IPS-15b (cell line): Measurements from ENCODE around the gene XRRA1.
"Not testable (repeated sequence)": the region's sequence is repeated elsewhere in the genome, so short reads cannot be mapped to it uniquely, and the experiment has no call there.

Experiments
- H3K27me3 ChIP-seq: one replicate; pipeline ENCODE4 v1.6.1; 2013; ENCODE audit warnings: low read length; ENCODE audit not compliant: control insufficient read depth, insufficient read depth
- H3K36me3 ChIP-seq: one replicate; pipeline ENCODE4 v1.6.1; 2013; ENCODE audit warnings: low read length; ENCODE audit not compliant: control insufficient read depth, insufficient read depth
- H3K4me1 ChIP-seq: one replicate; pipeline ENCODE4 v1.6.1; 2013; ENCODE audit warnings: mild to moderate bottlenecking, low read length; ENCODE audit not compliant: control insufficient read depth, insufficient read depth
- H3K4me3 ChIP-seq: one replicate; pipeline ENCODE4 v1.5.1; 2013; ENCODE audit warnings: low read depth, low read length
- H3K9ac ChIP-seq: one replicate; pipeline ENCODE4 v1.6.1; 2013; ENCODE audit warnings: low read depth, mild to moderate bottlenecking, low read length
- H3K9me3 ChIP-seq: one replicate; pipeline ENCODE4 v1.6.1; 2013; ENCODE audit warnings: mild to moderate bottlenecking, low read length; ENCODE audit not compliant: control insufficient read depth, insufficient read depth

XRRA1 gene, protein sequence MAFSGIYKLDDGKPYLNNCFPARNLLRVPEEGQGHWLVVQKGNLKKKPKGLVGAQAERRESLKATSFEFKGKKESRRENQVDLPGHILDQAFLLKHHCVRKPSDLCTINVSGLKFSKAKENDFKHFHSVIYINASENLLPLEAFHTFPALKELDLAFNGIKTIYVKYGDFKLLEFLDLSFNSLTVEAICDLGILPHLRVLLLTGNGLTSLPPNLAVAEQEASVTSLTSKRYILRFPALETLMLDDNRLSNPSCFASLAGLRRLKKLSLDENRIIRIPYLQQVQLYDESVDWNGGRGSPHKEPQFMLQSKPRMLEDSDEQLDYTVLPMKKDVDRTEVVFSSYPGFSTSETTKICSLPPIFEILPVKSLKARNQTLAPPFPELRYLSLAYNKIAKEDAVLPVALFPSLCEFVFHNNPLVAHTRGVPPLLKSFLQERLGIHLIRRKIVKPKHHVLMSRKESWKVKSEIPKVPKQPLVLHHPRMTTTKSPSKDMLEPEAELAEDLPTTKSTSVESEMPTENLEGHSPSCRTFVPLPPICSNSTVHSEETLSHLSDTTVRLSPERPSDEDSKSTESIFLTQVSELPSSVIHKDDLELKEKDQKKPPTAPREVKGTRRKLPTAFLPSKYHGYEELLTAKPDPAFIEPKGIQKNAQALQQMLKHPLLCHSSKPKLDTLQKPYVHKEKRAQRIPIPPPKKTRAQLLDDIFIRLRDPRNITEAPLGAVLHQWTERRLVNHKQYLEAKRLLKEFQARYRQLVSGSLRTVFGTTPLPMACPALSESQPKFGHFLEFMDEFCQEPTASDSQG

DNA sequence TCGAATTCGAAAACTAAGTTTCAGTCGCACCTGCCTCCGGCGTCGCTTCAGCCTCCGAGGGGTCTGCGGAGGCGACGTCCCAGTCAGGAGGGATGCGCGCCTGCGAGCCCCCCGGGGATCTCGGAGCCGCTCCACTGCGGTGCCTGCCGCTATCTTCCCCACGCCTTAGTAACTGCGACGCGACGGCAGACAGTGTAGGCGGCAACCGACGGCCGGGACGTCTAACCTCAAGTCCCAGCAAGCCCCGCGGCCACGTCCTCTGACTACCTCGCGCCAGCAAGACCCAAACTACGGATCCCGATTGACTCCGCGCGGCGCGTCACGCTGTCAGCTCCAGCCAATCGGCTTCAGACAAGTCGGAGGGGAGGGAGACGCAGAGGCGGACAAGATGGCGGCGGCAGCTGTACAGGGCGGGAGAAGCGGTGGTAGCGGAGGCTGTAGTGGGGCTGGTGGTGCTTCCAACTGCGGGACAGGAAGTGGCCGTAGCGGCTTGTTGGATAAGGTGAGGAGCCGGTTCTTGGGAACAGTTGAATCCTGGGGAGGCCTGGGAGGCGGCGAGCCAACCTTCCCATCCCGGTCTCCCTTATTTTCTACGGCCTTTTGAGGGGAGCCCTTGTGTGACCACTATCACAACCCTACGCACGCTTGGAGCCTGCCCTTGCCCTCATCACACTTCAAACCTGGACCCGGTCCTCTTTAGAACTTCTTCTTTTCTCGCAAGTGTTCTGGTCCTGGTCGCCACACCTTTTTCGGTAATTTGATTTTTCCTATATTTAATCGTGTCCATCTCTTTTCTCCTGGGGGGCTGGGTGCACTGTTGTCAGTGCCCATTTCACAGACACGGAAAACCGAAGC is at the start of gene XRRA1, which contains the start of gene SPCS2:
Gene XRRA1, minus strand, starts transcription at position 194 of the 855 bp plus-strand sequence. CDS start 8,213 bp downstream, outside the sequence.
Gene SPCS2, plus strand, starts transcription at position 369 of the 855 bp plus-strand sequence. Its CDS starts 20 bp downstream, at position 389.
- no peaks in the 10 kb centered on the region for H3K27me3 ChIP-seq
- peak within 1 kb of the TSS; percentile 71 for H3K4me3 ChIP-seq
- H3K9ac ChIP-seq = peak within 1 kb of the TSS; percentile 96
- H3K9me3 ChIP-seq = no peaks in the 10 kb centered on the region
- H3K36me3 ChIP-seq = no peaks in the 10 kb centered on the region
- H3K4me1 ChIP-seq = no peaks in the 10 kb centered on the region

DNA sequence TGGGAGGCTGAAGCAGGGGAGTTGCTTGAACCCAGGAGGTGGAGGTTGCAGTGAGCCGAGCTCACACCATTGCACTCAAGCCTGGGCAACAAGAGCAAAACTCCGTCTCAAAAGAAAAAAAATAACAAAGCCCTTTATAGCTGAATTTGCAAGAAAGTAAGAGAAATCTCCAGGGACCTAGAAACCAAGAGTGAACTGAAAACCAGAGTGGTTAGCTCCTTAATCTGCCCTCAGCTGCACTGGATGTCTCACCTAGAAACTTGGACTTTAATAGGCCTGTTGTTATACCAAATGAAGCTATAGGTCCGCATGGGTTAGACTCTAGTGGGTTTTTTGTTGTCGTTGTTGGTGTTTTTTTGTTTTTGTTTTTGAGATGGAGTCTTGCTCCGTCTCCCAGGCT is 44.0 kb upstream of the XRRA1 start:
- H3K4me3 ChIP-seq = no peak overlapping the region
- H3K4me1 ChIP-seq = peaks cover 5% of the 10 kb centered on the region
- H3K36me3 ChIP-seq = peaks cover 8% of the 10 kb centered on the region

DNA sequence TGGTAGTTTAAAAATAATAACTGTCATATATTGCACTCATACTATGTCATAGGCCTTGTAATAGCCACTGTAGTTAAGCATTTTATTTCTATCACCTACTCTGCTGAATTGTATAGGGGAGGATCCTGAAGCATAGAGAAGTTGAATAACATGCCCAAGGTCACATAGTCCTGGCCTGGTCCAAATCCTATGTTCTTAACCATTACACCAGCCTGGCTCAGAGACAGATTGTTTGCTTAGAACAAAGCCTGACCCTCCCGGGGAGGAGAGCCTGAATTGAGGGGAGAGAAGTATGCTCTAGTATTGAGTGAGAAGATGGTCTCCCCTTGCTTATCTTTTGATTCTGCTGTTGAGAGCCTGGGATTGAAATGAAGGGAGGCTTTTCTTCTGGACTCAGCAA is 42.0 kb upstream of the XRRA1 start:
- Histone ChIP-seq H3K27me3 (no peaks in the 10 kb centered on the region), H3K36me3 (peaks cover 8% of the 10 kb centered on the region), H3K9me3 (no peaks in the 10 kb centered on the region), H3K9ac (no peak overlapping the region), H3K4me1 (peaks cover 5% of the 10 kb centered on the region), H3K4me3 (no peak overlapping the region)

More for the DNA sequence above, 44.0 kb upstream of the XRRA1 start:
- H3K27me3 ChIP-seq = no peaks in the 10 kb centered on the region
- H3K9ac ChIP-seq = no peak overlapping the region
- H3K9me3 ChIP-seq = no peaks in the 10 kb centered on the region

DNA sequence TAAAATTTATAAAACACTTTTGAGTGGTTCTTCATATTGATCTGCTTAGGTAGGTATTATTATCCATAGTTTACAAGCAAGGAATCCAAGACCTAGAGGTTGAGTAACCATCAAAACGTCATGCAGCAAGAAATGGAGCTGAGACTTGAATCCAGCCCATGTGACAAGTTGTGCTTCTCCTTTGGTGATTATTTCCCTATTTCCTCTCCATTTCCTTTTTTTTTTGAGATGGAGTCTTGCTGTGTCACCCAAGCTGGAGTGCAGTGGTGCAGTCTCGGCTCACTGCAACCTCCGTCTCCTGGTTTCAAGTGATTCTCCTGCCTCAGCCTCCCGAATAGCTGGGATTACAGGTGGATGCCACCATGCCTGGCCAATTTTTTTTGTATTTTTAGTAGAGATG is 41.3 kb upstream of the XRRA1 start:
- H3K4me3 ChIP-seq, H3K9me3 ChIP-seq, H3K27me3 ChIP-seq, H3K36me3 ChIP-seq, H3K9ac ChIP-seq, H3K4me1 ChIP-seq: not testable (repeated sequence)

DNA sequence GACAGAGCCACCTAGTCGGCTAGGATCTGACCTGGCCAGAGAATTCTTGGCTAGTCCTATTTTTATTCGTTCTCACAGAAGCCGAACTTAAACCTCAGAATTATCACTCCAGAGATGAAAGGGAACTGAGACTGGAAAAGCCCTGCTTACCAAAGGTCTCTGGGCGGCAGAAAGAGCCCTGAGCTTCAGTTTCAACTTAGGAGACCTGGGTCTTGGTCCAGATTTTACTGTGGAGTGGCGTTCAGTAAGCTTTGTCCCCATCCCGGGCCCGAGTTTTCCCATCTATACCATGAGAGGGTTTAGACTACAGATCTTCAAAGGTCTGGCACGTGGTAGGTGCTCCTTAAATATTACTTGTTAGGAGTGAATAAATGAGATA is 40.4 kb upstream of the XRRA1 start:
- peak overlapping the region; percentile 94 for H3K4me3 ChIP-seq
- H3K4me1 ChIP-seq = peaks cover 5% of the 10 kb centered on the region
- H3K9ac ChIP-seq = peak overlapping the region; percentile 85
- H3K36me3 ChIP-seq = no peaks in the 10 kb centered on the region
- no peaks in the 10 kb centered on the region for H3K27me3 ChIP-seq
- no peaks in the 10 kb centered on the region for H3K9me3 ChIP-seq

DNA sequence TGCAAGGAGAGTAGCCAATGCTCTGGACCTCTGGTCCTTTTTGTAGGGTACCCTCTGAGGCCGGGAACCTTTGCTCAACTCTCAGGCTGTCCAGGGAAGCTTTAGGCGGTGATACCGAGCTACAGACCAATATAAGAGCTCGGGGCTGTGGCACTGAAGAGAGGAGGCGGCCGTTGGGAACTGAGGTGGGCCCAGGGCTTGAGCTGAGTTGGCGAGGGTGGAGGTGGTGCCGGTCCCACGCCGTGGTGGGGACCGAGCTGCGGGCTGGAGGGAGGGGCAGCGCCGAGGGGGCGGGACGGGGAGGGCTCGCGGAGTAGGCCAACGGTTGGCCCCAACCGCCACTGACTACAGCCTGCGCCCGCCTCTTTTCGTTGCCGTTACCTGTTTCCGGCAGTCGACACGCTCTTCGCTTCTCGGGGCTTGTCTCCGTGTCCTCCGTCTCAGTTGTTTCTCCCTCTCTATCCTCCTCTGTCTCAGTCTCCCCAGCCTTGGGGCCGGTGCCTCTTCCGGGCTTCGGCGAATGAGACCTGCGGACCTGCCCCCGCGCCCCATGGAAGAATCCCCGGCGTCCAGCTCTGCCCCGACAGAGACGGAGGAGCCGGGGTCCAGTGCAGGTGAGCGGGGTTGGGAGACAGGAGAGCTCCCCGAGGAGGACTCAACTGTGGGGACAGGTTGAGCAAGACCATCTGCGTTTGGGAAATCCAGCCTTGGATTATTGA is 39.8 kb upstream of the XRRA1 start, which contains the start of gene NEU3:
Gene NEU3, plus strand, starts transcription at position 393 of the 719 bp plus-strand sequence. Its CDS starts 128 bp downstream, at position 521.
- H3K9me3 ChIP-seq = no peaks in the 10 kb centered on the region
- peaks cover 5% of the 10 kb centered on the region for H3K4me1 ChIP-seq
- H3K9ac ChIP-seq = peak within 1 kb of the TSS; percentile 85
- no peaks in the 10 kb centered on the region for H3K36me3 ChIP-seq
- no peaks in the 10 kb centered on the region for H3K27me3 ChIP-seq
- peak within 1 kb of the TSS; percentile 94 for H3K4me3 ChIP-seq

DNA sequence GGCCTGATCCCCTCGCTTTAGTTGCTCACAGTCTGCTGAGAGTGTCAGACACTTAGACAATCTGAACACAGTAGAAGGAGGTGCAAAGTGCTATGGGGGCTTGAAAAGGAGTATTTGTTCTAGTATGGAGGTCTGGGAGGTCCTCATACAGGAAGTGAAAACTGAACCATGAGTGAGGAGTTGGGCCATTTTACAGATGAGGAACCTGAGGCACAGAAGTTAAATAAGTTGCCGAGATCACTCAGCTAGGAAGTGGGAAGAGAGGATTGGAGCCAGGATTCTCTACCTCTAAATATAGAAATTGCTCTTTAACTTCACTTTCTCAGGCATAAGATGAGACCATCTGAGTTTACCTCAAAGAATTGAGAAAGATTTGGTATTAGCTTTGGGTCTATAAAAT is 35.8 kb upstream of the XRRA1 start:
- Histone ChIP-seq H3K27me3 (no peaks in the 10 kb centered on the region), H3K4me3 (no peak overlapping the region), H3K9ac (no peak overlapping the region), H3K36me3 (no peaks in the 10 kb centered on the region), H3K4me1 (peaks cover 4% of the 10 kb centered on the region), H3K9me3 (no peaks in the 10 kb centered on the region)

DNA sequence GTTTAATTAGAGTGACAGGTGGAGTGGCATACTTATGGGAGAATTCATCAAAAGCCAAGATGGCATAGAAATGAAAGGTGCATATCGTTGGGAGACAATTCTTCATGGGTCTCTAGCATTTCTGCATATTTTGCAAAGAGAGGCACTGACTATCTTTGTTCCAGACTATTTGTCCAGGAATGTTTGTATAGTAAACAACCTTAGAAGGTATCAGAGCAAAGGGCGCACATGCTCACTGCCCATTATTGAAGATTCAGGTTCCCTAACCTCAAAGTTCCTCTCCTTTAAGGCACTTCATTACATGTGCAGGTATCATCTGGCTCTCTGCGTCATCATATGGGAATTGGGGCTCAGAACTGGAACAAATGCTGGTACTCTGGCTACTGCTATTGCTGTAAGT is 35.2 kb upstream of the XRRA1 start:
- no peaks in the 10 kb centered on the region for H3K9me3 ChIP-seq
- H3K4me3 ChIP-seq = no peak overlapping the region
- no peak overlapping the region for H3K9ac ChIP-seq
- no peaks in the 10 kb centered on the region for H3K4me1 ChIP-seq
- H3K36me3 ChIP-seq = no peaks in the 10 kb centered on the region
- H3K27me3 ChIP-seq = no peaks in the 10 kb centered on the region

DNA sequence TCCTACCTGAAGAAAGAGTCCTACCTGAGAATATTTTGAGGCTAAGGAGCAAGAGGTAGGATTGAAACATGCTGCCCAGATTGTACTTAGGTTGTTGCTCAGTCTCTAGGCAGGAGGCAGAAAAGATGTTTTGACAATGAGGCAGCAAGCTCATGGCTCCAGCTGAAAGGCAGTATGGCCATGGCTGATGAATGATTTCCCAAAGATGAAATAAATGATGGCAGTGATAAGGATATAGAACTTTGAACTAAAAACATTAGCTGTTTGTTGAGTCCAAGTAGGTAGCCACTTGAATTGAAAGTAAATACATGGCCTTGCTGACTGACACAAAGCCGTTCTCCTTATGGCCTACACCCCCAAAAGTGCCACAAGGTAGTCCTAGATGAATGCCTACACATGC is 33.0 kb upstream of the XRRA1 start:
- Histone ChIP-seq H3K9me3 (no peaks in the 10 kb centered on the region), H3K27me3 (no peaks in the 10 kb centered on the region), H3K4me3 (no peak overlapping the region), H3K4me1 (no peaks in the 10 kb centered on the region), H3K36me3 (no peaks in the 10 kb centered on the region), H3K9ac (no peak overlapping the region)

DNA sequence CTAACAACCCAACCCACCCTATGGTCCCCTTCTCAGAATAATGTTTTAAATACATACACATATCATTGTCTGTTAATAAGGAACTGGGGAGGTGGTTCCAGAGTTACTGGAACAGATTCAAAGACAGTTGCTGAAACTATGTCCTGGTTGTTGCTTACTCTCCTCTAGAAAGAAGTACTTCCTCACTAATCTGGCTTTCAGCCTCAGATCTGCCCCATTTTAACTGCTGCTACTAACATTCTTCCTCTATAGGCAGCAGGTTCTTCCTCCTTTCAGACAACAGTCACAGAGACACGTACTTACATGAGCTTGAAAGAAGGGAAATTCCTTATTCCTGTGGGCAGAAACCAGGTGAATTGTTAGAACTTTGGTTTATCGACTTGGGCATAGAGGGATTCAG is 31.7 kb upstream of the XRRA1 start:
- H3K9me3 ChIP-seq = no peaks in the 10 kb centered on the region
- no peak overlapping the region for H3K9ac ChIP-seq
- H3K36me3 ChIP-seq = no peaks in the 10 kb centered on the region
- H3K27me3 ChIP-seq = no peaks in the 10 kb centered on the region
- H3K4me3 ChIP-seq = no peak overlapping the region
- H3K4me1 ChIP-seq = no peaks in the 10 kb centered on the region

DNA sequence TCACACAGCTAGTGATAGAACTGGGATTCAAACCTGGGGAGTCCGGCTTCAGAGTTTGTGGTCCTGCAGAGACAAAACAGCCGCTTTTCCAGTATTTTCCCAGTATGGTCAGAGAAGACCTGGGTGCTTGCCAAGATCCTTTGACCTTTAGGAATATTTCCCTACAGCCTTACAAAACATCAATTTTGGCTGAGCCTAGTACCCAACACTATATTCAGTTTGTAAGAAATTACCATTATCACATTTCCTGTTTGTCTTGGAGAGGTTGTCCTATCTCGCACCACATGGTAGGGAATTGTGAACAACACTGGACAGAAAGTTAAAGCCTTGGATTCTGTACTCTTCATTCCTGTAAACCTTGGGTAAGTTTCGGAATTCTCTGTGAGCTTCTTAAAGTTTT is 29.1 kb upstream of the XRRA1 start:
- H3K27me3 ChIP-seq = no peaks in the 10 kb centered on the region
- no peak overlapping the region for H3K9ac ChIP-seq
- no peaks in the 10 kb centered on the region for H3K9me3 ChIP-seq
- H3K4me1 ChIP-seq = no peaks in the 10 kb centered on the region
- no peak overlapping the region for H3K4me3 ChIP-seq
- H3K36me3 ChIP-seq = no peaks in the 10 kb centered on the region
